Fibroblast of skin of scalp (primary cell): ENCODE data around the gene ERN1.

ENCODE experiments used
- DNase-seq: peaks from one replicate; pipeline ENCODE4 v3.0.0-alpha.2; 2013

ERN1 gene

DNA sequence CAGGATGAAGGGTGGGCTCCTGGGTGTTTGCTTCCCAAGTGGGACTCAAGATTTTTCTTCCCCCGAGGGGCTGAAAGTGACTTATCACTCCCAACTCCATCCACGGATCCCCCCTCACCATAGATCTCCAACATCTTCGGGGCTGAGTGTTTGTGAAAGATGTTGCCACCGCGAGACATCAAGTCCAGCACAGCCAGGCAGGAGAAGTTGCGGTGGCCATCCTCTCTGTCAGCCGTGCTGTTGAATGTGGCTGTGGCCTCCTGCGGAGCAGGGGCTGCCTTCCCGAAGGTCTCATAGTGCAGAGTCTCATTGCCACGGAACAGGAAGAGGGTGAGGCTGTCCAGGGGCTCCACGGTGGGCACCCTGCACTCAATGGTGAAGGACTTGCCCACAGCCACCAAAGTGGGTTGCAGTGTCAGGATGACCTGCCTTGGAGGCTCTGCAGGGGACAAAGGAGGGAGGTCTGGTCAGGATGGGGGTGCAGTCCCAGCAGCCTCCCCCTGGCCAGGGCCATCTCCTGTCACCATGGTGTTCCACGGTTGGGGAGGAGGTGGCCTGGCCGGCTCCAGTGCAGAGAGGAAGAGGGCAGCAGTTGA is 126.3 kb downstream of the ERN1 start:
- no peak for DNase-seq

DNA sequence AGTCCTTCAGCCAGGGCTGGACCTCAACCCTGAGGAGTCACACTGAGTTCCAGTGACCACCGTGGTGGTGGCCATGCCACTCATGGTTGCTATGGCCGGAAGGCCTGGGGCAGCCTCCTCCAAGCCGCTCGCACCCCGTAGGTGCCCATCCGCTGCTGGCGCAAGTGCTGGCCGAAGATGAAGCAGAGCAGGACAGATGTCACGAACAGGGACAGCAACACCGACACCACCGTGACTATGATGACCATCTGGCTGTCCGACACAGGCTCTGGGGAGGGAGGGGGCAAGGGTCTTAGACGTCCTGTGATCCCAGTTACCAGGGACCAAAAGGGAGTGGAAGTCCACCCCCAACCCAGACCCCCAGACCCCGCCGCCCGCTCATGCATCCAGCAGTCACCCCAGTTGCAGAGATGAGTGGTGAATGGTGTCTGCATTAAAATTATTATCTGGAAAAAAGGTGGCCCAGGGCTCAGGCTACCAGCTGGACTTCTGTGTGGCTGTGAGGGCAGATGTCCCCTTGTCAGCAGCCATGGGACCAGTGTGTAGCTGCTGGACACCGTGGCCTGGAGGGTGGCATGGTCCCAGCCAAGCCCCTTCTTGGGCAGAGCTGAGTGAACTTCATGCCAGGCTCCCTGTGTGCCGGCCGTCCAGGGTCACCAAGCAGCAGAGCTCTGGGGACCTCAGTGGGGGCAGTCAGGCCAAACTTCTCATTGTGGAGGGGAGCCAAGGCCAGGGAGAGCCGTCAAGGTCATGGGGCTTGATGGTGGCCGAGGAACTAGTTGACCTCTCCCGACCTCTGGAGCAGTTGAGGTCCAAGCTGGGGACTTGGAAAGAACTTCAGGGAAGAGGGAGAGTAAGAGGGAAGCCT is 127.1 kb downstream of the ERN1 start:
- DNase-seq = no peak

DNA sequence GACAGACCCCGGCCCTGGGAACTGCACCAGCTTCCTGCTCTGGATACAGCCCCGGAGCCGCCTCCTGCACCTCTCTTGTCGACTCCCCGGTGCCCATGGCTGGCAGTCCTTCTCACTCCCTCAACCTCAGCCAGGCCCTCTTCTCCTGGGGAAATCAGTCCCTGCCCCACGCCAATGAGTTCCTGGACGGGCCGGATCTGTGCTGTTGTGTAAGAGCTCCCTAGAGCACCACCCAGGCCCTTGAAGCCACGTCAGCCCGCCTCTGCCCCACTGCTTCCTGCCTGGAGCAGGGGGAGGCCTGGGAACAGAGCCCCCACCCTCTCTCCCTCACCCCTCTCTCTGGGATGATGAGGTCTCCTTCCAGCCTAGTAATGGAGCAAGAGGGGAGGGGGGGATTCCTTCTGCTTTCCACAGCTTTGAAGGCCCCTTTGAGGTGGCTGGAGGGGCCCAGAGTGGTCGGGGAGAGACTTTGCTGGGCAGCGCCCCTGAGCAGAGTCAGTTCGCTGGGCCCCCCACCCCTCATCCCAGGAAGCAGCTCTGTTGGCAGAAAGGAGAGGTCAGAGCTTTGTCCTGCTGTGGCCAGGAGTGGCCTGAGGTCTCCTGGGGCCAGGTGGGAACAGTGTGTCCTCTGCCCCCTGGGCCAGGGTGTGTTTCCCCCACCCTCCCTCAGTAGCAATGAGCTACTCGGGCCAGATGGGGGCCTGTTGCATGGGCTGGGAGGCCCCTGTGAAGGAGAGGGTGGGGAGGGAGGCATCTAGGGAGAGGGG is 128.0 kb downstream of the ERN1 start:
- DNase-seq = no peak

DNA sequence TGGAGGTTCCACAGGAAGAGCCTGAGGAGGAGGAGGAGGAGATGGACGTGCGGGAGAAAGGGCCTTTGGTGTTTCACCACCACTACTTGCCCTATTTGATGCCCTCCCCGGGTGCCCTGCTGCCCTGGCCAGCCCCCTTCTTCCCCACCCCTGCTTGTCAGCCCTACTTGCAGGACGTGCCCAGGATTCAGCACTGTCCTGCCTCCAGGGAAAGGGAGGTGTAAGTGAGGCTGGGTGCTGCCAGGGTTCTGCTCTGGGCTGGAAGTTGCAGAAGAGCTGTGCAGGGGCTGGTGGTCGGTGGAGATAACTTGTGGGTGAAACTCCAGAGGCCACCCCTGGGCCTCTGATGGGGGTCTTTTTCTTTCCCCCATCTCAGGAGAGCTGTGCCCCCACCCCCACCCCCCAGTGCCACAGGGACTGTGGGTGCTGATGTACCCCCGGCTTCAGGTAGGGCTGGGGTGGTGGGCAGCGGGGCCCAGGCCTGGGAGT is 128.8 kb downstream of the ERN1 start:
- no peak for DNase-seq

DNA sequence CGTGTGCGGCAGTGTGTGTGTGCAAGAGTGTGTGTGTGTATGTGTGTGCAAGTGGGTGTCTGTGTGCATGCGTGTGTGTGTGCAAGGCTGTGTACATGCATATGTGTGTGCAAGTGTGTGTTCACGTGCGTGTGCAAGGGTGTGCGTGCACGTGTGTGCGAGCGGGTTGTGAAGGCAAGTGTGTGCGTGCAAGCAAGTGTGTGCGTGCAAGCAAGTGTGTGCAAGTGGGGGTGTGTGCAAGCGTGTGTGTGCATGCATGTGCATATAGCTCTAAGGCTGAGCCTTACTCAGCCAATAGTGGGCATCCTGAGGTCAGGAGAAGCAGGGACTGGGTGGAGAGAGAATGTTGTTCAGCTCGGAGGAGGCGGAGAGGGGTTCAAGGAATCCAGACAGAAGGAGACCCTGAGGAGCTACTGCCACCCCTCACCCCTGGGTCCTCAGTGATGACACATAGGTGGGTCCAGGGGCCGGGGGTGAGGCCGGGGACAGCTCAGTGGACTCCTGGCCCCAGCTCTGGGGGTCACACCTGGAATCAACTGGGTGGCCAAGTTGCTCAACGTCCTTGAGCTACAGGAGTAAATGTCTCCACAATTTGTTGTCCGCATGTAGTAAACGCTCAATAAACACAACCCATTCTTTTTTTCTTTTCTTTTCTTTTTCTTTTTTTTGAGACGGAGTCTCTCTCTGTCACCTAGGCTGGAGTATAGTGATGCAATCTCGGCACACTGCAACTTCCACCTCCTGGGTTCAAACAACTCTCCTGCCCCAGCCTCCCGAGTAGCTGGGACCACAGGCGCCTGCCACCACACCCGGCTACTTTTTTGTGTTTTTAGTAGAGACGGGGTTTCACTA is 130.0 kb downstream of the ERN1 start:
- DNase-seq = no peak

DNA sequence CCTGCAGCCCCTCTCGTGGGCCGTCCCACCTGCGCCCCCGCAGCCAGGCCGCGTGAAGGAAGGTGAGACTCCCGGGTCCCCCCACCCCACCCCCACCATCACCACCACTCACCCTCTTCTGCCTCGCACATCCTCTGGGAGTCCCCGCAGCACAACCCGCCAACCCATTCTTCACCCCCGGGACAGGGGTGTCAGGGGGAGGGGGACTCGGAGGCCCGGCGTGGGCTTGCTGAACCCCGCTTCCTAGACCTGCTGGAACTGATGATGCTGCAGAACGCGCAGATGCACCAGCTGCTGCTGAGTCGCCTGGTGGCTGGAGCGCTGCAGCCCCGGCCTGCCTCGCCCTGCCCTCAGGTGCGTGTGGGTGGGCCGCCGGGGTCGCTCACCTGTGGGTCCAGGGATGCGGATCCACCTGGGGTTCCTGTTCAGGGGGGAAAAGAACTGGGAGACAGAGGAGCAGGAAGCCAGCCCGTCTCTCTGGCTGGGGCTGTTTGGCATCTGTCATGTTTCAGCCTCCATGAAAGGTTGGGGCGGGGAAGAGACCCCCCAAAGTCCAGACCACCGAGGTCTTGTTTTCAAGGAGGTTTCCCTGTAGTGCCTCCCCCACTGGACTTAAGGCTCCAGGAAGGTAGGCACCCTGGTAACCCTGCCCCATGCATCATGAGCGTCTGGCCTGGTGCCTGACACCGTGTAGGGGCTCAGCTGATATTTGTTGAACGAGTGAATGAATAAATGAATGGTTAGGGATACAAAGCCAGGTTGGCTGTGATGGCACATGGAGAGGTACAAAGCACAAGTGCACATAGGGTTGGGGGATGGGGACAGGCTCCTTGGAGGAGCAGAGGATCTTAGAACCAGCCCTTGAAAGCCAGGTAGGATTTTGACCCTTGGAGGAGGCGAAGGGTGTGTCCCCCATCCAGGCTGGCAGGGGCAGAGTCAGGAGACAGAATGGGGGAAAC is 130.9 kb downstream of the ERN1 start:
- DNase-seq = no peak

DNA sequence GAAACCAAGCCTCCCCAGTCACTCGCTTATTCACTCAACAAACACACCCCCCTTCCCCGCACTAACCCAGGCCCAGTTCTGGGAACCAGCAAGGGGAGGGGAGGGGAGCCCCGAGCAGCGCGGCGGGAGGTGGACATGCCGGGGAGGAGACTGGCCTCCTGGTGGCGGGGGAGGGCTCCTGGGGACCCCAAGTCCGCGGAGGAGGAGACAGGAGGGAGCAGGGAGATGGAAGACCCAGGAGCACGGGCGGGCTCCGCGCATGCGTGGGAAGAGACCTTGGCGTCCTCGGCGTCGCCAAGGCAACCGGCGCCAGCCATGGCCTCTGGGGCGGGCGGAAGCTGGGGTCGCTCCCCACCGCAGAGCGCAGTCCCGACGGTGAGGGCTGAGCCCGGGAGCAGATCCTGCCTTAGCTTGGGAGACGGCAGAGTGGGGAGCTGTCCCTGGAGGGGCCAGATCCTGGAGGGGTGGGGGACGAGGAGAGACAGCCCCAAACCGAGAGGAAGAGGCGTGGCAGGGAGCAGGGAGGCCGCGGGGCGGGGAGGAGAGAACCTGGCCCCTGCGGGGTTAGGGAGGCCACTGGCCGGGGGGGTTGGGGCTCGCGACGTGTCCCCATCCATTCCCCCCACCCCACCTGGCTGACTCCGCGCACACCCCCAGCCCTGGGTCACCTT is 131.8 kb downstream of the ERN1 start, which contains the start of gene PRR29:
PRR29 (plus strand) TSS at position 302 of the 671 bp plus-strand sequence; CDS start at position 316, 14 bp downstream.
- DNase-seq = peak; percentile 65

DNA sequence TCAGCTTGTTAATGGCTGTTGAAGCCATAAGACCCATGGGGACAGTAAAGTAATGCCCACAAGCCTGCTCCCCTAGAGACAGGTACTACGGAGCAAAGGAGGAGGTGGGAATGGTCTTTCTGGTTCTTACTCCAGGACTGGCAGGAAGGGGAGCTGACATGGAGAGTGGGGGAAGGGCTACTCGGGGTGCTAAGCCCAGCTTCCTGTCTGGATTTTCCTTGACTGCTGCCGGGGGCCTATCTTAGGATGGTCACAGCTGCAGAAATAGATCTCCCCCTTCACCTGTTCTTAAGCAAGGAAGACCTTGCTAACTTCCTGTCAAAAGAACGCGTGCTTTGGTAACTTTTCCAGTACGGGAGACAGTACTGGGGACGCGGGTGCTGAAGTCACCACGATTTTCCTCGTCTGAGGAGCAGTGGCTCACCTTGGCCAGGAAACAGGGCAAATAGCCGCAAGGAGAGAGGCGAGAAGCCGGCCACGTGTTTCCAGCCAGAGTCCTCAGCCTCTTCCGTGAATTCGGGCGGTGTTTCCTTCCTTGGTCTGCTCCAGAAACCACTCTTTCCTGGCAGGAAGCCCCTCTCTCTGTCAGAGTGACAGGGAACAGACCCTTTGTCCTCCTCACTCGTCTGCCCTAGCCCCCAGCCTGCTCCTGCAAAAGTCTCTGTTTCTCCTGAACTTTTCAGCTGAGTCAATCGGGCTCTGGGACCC is 132.4 kb downstream of the ERN1 start:
- no peak for DNase-seq

DNA sequence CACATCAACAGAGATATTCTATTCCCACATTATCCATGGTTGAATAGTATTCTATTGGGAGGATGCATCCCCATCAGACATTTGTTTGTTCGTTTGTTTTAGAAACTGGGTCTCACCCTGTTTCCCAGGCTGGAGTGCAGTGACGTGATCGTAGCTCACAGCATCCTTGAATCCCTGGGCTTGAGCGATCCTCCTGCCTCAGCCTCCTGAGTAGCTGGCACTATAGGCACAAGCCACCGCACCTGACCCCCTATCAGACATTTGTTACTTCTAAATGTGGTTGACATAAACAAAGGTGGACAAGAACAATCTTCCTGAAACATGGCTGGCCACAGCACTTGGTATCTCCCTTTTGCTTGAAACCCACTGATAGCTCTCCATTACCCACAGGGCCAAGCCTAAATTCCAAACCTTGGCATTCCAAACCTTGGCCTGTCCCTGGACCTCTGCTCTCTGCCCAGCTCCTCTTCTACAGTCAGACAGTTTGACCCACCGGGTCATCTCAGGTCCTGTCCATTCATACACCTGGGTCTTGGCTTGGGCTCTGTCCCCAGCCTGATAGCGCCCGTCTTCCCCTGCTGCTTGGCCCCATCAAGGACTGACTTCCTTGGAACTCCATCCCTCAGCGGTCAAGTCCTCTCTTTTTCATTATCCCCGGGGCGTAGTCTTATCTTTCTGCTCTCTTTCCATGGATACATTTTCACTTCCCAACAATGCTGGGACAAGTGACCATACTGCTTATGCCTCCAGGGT is 133.3 kb downstream of the ERN1 start:
- DNase-seq = no peak

DNA sequence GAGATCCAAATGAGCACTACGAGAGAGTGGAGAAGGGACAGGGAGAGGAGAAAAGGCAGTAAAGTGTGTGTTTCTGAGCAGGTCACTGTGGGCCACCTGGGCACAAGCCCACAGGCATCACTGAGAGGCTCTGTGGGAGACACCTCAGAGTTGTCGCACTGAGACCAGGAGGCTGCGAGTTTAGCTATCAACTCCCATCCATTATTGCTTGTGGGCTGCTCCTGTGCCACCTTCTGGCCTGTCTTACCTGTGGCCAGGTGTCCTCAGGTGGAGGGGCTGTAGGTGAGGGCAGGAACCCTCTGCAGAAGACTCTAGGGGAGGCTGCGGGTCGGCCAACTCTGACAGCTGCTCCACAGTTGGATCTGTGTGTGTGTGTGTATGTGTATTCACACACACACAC is 134.3 kb downstream of the ERN1 start:
- no peak for DNase-seq

DNA sequence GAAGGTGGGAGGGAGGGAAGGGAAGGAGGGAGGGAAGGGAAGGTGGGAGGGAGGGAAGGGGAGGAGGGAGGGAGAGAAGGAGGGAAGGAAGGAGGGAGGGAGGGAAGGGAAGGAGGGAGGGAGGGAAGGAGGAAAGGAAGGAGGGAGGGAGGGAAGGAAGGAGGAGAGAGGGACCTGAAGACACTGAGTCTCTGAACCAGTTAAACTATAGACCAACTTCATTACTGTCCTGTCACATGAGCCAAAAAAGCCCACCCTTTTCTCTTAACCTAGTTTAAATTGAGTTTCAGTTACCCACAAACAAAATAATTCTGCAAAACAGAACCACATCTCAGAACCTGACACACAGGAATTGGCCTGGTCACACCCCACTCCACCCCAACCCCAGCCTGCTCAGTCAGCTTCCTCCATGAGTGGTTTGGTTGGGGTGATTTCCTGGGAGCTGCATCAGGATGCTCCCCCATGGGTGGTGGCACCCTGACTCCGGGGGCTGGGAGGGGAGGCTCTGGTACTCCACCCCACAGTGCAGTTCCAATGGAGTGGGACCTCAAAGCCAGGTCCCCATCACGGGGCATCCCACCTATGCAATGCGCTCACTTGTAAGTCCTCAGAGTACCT is 136.5 kb downstream of the ERN1 start:
- no peak for DNase-seq

DNA sequence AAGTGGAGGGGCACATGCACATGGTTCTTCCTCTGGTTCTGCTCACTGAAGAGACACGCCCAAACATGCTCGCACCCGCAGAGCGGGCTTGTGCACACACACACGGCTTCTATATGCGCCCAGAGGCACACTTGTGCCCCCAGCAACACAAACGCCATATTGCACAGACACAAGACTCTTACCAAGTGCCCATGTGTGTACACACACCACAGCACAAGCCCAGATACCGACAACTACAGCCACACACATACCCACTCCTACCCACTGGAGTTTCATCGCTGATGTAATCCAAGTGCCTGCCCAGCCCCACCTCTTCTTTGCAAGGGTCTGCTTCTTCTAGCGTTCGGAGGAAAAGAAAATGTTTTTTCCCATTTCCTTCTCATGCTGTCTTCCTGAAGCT is 138.3 kb downstream of the ERN1 start:
- no peak for DNase-seq

DNA sequence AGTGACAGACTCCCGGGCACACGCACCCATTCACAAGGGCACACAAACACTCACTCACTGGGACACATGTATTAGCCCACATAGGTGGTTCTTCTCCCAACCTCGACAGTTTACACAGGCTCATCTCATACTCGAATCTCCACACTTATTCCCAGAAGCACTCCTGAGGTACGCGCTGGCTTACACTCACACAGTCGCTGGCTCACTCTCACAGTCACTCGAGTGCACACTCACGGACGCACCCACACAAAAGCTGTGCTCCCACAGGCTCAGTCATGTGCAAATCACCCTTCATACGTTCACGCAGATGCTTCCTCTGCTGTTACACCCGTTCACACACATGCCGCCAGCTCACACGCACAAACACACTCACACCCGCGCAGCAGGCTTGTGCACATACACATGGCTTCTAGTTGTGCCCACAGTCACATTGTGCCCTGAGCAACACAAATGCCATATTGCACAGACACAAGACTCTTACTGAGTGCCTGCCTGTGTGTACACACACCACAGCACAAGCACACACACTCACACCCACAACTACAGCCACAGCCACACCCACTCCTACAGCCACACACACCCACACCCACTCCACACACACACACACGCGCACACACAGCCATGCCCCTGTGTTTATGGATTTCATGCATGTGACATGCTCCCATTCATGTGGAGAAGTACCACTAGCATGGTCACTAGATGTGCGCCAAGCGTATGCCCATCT is 140.2 kb downstream of the ERN1 start:
- no peak for DNase-seq
